Neural cell (in vitro differentiated cells): ENCODE data around the gene IVNS1ABP.

Experiments
- EP300 ChIP-seq: fragments of 450-650 bp; conservative IDR thresholded peaks from 2 replicates; pipeline ENCODE4 v1.6.1; 2014; ENCODE audit warnings: antibody characterized with exemption, mild to moderate bottlenecking, moderate library complexity; ENCODE audit not compliant: poor library complexity, severe bottlenecking
- EZH2 ChIP-seq: fragments of 200-600, 300-800 bp; shearing (Covaris generic), sonication (generic); IDR thresholded peaks from 2 replicates; pipeline ENCODE4 v1.6.1; 2014; ENCODE audit warnings: antibody characterized with exemption, low read length, borderline replicate concordance, mild to moderate bottlenecking; ENCODE audit not compliant: insufficient read depth, poor library complexity, severe bottlenecking
- TF ChIP-seq, protein P1 (sequence below): fragments of 450-650 bp; IDR thresholded peaks from 2 replicates; pipeline ENCODE4 v1.5.1; 2014; ENCODE audit warnings: antibody characterized with exemption, mild to moderate bottlenecking, moderate library complexity; ENCODE audit not compliant: poor library complexity, severe bottlenecking
- TF ChIP-seq, protein P2 (sequence below): IDR thresholded peaks from 2 replicates; pipeline ENCODE4 v1.6.1; 2012; ENCODE audit warnings: borderline replicate concordance

DNA sequence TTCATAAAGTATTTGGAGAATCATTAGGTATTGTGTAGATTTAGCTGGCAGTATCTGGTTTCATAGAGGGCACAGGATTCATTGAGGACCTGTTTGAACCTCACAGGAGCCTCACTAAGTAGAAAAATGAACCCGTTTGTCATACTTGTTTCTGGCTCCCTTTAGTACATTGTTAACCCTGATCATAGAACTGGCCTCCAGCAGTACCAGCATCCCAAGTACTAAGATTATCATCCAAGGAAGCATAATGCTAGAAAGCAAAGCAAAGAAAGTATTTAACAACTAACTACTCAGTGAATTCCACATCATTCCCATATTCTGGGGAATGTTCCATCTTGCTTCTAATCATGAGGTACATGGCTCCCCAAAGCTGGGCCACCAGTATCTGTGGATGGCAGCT lies 54.9 kb downstream of the IVNS1ABP start:
- TF ChIP-seq EP300 (no peak), EZH2 (no peak)
- TF ChIP-seq, protein P1, sequence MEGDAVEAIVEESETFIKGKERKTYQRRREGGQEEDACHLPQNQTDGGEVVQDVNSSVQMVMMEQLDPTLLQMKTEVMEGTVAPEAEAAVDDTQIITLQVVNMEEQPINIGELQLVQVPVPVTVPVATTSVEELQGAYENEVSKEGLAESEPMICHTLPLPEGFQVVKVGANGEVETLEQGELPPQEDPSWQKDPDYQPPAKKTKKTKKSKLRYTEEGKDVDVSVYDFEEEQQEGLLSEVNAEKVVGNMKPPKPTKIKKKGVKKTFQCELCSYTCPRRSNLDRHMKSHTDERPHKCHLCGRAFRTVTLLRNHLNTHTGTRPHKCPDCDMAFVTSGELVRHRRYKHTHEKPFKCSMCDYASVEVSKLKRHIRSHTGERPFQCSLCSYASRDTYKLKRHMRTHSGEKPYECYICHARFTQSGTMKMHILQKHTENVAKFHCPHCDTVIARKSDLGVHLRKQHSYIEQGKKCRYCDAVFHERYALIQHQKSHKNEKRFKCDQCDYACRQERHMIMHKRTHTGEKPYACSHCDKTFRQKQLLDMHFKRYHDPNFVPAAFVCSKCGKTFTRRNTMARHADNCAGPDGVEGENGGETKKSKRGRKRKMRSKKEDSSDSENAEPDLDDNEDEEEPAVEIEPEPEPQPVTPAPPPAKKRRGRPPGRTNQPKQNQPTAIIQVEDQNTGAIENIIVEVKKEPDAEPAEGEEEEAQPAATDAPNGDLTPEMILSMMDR: no peak
- TF ChIP-seq, protein P2, sequence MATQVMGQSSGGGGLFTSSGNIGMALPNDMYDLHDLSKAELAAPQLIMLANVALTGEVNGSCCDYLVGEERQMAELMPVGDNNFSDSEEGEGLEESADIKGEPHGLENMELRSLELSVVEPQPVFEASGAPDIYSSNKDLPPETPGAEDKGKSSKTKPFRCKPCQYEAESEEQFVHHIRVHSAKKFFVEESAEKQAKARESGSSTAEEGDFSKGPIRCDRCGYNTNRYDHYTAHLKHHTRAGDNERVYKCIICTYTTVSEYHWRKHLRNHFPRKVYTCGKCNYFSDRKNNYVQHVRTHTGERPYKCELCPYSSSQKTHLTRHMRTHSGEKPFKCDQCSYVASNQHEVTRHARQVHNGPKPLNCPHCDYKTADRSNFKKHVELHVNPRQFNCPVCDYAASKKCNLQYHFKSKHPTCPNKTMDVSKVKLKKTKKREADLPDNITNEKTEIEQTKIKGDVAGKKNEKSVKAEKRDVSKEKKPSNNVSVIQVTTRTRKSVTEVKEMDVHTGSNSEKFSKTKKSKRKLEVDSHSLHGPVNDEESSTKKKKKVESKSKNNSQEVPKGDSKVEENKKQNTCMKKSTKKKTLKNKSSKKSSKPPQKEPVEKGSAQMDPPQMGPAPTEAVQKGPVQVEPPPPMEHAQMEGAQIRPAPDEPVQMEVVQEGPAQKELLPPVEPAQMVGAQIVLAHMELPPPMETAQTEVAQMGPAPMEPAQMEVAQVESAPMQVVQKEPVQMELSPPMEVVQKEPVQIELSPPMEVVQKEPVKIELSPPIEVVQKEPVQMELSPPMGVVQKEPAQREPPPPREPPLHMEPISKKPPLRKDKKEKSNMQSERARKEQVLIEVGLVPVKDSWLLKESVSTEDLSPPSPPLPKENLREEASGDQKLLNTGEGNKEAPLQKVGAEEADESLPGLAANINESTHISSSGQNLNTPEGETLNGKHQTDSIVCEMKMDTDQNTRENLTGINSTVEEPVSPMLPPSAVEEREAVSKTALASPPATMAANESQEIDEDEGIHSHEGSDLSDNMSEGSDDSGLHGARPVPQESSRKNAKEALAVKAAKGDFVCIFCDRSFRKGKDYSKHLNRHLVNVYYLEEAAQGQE: no peak
